Chondrocyte (in vitro differentiated cells): Measurements from ENCODE around the gene CYP4F2. TPM values are rescaled to one million over a fixed set of nuclear protein-coding genes. Genes with fewer than 3 reads are reported as not detected.
"Not testable (repeated sequence)": the region's sequence is repeated elsewhere in the genome, so short reads cannot be mapped to it uniquely, and the experiment has no call there.

Experiments used
- DNase-seq: peaks from one replicate; pipeline ENCODE4 v3.0.0; 2021; ENCODE audit warnings: mixed read lengths, low spot score
- H3K27ac Mint-ChIP-seq: one replicate; pipeline ENCODE4 v1.8.0; 2021; ENCODE audit warnings: mild to moderate bottlenecking, moderate library complexity, mixed read lengths; ENCODE audit not compliant: unreplicated experiment
- H3K27me3 Mint-ChIP-seq: 2 replicates; pipeline ENCODE4 v1.8.0; 2021; ENCODE audit warnings: low read depth, mixed read lengths
- H3K36me3 Mint-ChIP-seq: 2 replicates; pipeline ENCODE4 v1.8.0; 2021; ENCODE audit warnings: low read depth, mixed read lengths
- H3K4me1 Mint-ChIP-seq: 2 replicates; pipeline ENCODE4 v1.8.0; 2021; ENCODE audit warnings: low read depth, mild to moderate bottlenecking, mixed read lengths
- H3K4me3 Mint-ChIP-seq: one replicate; pipeline ENCODE4 v1.8.0; 2021; ENCODE audit warnings: mild to moderate bottlenecking, moderate library complexity, mixed read lengths; ENCODE audit not compliant: unreplicated experiment
- H3K9me3 Mint-ChIP-seq: 2 replicates; pipeline ENCODE4 v1.8.0; 2021; ENCODE audit warnings: low read depth, mixed read lengths
- total RNA-seq: library from RNA; stranded (reverse); gene quantifications from 3 replicates; pipeline ENCODE4 v1.2.1, GENCODE V29; 2021
- TF ChIP-seq, protein P1 (sequence below): fragments of 200-600 bp; sonication (generic); IDR thresholded peaks from 2 replicates; pipeline ENCODE4 v1.5.0; 2021; ENCODE audit warnings: antibody characterized with exemption, mild to moderate bottlenecking, moderate library complexity

Gene CYP4F2
- total RNA-seq, 1 donor from 2014 or later, result not detected

GRCh38 chr19:15893477-15893876, 4.4 kb downstream of the CYP4F2 start:
- DNase-seq, result no peak
- H3K27me3 Mint-ChIP-seq, result no peaks in the 10 kb centered on the region
- TF ChIP-seq, protein P1, sequence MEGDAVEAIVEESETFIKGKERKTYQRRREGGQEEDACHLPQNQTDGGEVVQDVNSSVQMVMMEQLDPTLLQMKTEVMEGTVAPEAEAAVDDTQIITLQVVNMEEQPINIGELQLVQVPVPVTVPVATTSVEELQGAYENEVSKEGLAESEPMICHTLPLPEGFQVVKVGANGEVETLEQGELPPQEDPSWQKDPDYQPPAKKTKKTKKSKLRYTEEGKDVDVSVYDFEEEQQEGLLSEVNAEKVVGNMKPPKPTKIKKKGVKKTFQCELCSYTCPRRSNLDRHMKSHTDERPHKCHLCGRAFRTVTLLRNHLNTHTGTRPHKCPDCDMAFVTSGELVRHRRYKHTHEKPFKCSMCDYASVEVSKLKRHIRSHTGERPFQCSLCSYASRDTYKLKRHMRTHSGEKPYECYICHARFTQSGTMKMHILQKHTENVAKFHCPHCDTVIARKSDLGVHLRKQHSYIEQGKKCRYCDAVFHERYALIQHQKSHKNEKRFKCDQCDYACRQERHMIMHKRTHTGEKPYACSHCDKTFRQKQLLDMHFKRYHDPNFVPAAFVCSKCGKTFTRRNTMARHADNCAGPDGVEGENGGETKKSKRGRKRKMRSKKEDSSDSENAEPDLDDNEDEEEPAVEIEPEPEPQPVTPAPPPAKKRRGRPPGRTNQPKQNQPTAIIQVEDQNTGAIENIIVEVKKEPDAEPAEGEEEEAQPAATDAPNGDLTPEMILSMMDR, result no peak
- H3K4me1 Mint-ChIP-seq, result no peaks in the 10 kb centered on the region
- no peak overlapping the region for H3K4me3 Mint-ChIP-seq
- H3K36me3 Mint-ChIP-seq, result no peaks in the 10 kb centered on the region
- peaks cover 19% of the 10 kb centered on the region for H3K9me3 Mint-ChIP-seq
- no peak overlapping the region for H3K27ac Mint-ChIP-seq

- Mint-ChIP-seq H3K4me3 (no peak overlapping the region), H3K9me3 (peaks cover 14% of the 10 kb centered on the region), H3K27ac (no peak overlapping the region), H3K27me3 (no peaks in the 10 kb centered on the region), H3K36me3 (no peaks in the 10 kb centered on the region), H3K4me1 (no peaks in the 10 kb centered on the region)
- TF ChIP-seq, protein P1, result no peak
- no peak for DNase-seq
Observed at GRCh38 chr19:15892012-15892411, 5.9 kb downstream of the CYP4F2 start.

DNA sequence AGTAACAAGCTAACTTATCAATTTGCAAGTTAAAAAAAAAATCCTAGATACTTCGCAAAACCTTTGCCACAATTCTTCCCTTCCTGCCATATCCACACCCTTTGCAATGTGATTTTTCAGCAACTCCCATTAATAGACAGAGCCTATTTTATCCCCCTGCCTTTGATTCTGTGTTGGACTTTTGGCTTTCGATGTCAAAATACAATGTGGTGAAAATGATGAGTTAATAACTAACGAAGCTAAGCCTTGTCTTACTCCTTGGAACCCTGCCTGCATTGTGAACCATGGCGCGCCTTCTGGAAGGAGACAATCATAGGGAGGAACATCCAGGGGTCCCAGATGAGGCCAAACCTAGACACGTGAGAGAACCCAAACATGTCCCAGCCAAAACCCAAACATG, 6.4 kb downstream of the CYP4F2 start:
- Mint-ChIP-seq H3K36me3 (no peaks in the 10 kb centered on the region), H3K27ac (no peak overlapping the region), H3K4me3 (no peak overlapping the region), H3K4me1 (no peaks in the 10 kb centered on the region), H3K27me3 (no peaks in the 10 kb centered on the region), H3K9me3 (peaks cover 11% of the 10 kb centered on the region)
- TF ChIP-seq, protein P1, result no peak
- no peak for DNase-seq

- H3K27ac Mint-ChIP-seq, H3K36me3 Mint-ChIP-seq, H3K4me3 Mint-ChIP-seq, H3K9me3 Mint-ChIP-seq, H3K4me1 Mint-ChIP-seq, DNase-seq, H3K27me3 Mint-ChIP-seq: not testable (repeated sequence)
Observed at GRCh38 chr19:15889339-15889738, 8.5 kb downstream of the CYP4F2 start.

DNA sequence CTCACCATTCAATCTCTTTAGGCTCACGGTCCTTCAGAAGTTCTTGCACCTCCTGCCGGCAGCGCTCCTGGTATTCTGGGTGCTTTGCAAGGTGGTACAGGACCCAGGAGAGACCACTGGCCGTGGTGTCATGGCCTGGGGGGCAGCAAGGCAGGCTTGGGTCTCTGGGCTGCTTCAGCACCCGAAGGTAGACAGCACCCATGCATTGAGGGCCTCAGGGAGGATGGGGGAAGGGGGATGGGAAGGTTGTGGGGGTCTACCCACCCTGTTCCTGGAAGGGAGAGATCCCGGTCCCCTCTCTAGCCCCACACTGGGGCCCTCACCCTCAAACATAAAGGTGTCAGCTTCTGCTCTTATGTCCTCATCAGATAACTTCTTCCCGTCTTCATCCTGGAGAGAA, 12.0 kb downstream of the CYP4F2 start:
- Mint-ChIP-seq H3K36me3 (no peaks in the 10 kb centered on the region), H3K4me3 (no peak overlapping the region), H3K27ac (no peak overlapping the region), H3K4me1 (no peaks in the 10 kb centered on the region), H3K9me3 (no peaks in the 10 kb centered on the region), H3K27me3 (no peaks in the 10 kb centered on the region)
- TF ChIP-seq, protein P1, result no peak
- DNase-seq, result no peak

DNA sequence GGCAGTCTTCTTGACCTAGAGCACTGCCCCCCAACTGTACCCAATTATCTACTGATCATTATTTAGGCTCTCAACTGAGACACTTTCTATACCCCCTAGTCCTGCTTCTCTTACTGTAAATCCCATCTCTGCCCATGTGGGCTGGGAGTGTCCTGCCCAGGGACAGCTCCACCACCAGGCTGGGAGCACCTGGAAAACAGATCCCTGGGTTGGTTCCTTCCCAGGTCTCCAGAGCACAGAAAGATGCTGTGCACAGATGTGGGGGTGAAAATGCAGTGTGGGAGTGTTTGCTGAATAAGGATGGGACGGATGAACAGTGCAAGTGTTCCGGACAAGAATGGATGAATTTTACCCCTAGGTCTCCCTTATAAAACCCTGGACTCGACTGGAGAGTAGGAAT, 12.7 kb downstream of the CYP4F2 start:
- Mint-ChIP-seq H3K27me3 (no peaks in the 10 kb centered on the region), H3K4me3 (no peak overlapping the region), H3K9me3 (no peaks in the 10 kb centered on the region), H3K27ac (no peak overlapping the region), H3K36me3 (no peaks in the 10 kb centered on the region), H3K4me1 (no peaks in the 10 kb centered on the region)
- TF ChIP-seq, protein P1, result no peak
- DNase-seq, result no peak

DNA sequence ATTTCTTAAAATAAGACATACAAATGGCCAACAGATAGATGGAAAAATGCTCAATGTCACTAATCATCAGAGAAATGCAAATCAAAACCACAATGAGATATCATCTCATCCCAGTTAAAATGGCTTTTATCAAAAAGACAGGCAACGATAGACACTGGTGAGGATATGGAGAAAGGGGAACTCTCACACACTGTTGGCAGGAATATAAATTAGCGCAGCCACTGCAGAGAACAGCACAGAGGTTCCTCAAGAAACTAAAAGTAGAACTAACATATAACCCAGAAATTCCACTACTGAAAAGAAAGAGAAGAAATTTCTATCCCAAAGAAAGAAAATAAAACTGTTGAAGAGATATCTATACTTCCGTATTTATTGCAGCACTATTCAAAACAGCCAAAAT, 14.5 kb downstream of the CYP4F2 start:
- not testable (repeated sequence) for H3K4me3 Mint-ChIP-seq, H3K27me3 Mint-ChIP-seq, H3K9me3 Mint-ChIP-seq, H3K27ac Mint-ChIP-seq, H3K4me1 Mint-ChIP-seq, DNase-seq, H3K36me3 Mint-ChIP-seq
